Esophagus squamous epithelium (tissue), 5 donors: ENCODE data around the gene EOMES. TPM values are rescaled to one million over a fixed set of nuclear protein-coding genes. Genes with fewer than 3 reads are reported as not detected.
A peak's percentile ranks its signal among the peaks of the same experiment; 100 is the strongest.
"Not testable (repeated sequence)": the region's sequence is repeated elsewhere in the genome, so short reads cannot be mapped to it uniquely, and the experiment has no call there.

Experiments used
- DNase-seq: peaks from one replicate; lab custom pipeline; 2025; lab: John Stamatoyannopoulos, UW
- H3K27ac ChIP-seq, 4 donors: fragments of 200-600 bp; sonication (generic); one replicate each; pipeline ENCODE4 v1.5.1; 2016 to 2019; ENCODE audit warnings: mild to moderate bottlenecking in 1 of 4
- H3K27me3 ChIP-seq, 4 donors: fragments of 200-600 bp; sonication (generic); 1 replicate in 3 of 4; 2 replicates in 1 of 4; pipeline versions ENCODE4 v1.5.1 to v1.6.0; 2017 to 2021; ENCODE audit warnings: antibody characterized with exemption in 1 of 4
- H3K36me3 ChIP-seq, 3 donors: fragments of 200-600 bp; sonication (generic); one replicate each; pipeline ENCODE4 v1.5.1; 2016 to 2019
- H3K4me1 ChIP-seq, 3 donors: fragments of 200-600 bp; sonication (generic); one replicate each; pipeline ENCODE4 v1.5.1; 2017 to 2019
- H3K4me3 ChIP-seq, 4 donors: fragments of 200-600 bp; sonication (generic); 1 replicate in 3 of 4; 2 replicates in 1 of 4; pipeline ENCODE4 v1.5.1; 2016 to 2019; ENCODE audit warnings: mild to moderate bottlenecking in 2 of 4, moderate library complexity in 1 of 4
- H3K9me3 ChIP-seq, 3 donors: fragments of 200-600 bp; sonication (generic); one replicate each; pipeline ENCODE4 v1.5.1; 2016 to 2019
- CTCF ChIP-seq, 6 experiments: fragments of 450-650 bp in 4 of 6; fragments of 200-600 bp in 2 of 6; sonication (generic) in 2 of 6; IDR thresholded peaks; one replicate each; pipeline ENCODE4 v1.5.1; 2016 to 2019; ENCODE audit warnings: antibody characterized with exemption in 6 of 6, mild to moderate bottlenecking in 4 of 6, moderate library complexity in 4 of 6
- POLR2A ChIP-seq, 4 donors: fragments of 450-650 bp; IDR thresholded peaks; one replicate each; pipeline ENCODE4 v1.6.1; 2017; ENCODE audit warnings: antibody characterized with exemption in 4 of 4, mild to moderate bottlenecking in 4 of 4, moderate library complexity in 3 of 4
- WGBS, 2 donors: methylation state at CpG; one replicate each; pipeline ENCODE4 v1.1.5; 2018; 5-methylcytosine and 5-hydroxymethylcytosine counted together
- intact Hi-C: fragments of 100-400 bp; cut with DNase I; formaldehyde crosslinking; loops from one replicate; pipeline ENCODE4 v1.15.0; 2022
- total RNA-seq, 4 donors: library from RNA; depleted of rRNA; stranded (reverse); fragments of >200 nt; gene quantifications; one replicate each; pipeline ENCODE4 v1.1.0, GENCODE V29; 2016
- donor health status: DM: yes; HTN: yes; CAD: no.

Gene EOMES
- total RNA-seq: under 1 TPM in 3 of 4 donors, not detected in 1; 0.18 to 0.23 (median 0.19) TPM

- WGBS, 2 donors: 0 to 1% methylated on average over 6 to 16 of the region's 81 CpGs
- Histone ChIP-seq H3K4me3 (peak within 1 kb of the TSS; percentile 32 to 64 (median 42)), H3K4me1 (peaks cover 30 to 42% (median 33%) of the 10 kb centered on the region in 3 donors), H3K9me3 (no peaks in the 10 kb centered on the region), H3K27ac (no peak within 1 kb of the TSS), H3K36me3 (no peaks in the 10 kb centered on the region), H3K27me3 (peaks cover 16 to 100% (median 39%) of the 10 kb centered on the region in 4 donors)
- no peak for DNase-seq
- intact Hi-C loops: no loop called here
- peak in 1 of 6 experiments; percentile 2 for TF ChIP-seq CTCF (IDR thresholded peaks at IDR 0.05)
- TF ChIP-seq POLR2A (IDR thresholded peaks at IDR 0.05): no peak
Observed at GRCh38 chr3:27721717-27722564, at the start of gene EOMES. TSS of gene EOMES (minus strand) at chr3:27722323. CDS start at chr3:27722294, 29 bp downstream.

GRCh38 chr3:27770384-27770783, 48.3 kb upstream of the EOMES start:
- intact Hi-C loops: not testable (repeated sequence)

GRCh38 chr3:27767000-27767399, 44.9 kb upstream of the EOMES start:
- Histone ChIP-seq H3K4me1 (peaks cover 0 to 11% (median 0%) of the 10 kb centered on the region in 3 donors), H3K36me3 (no peaks in the 10 kb centered on the region), H3K9me3 (no peaks in the 10 kb centered on the region), H3K27me3 (no peaks in the 10 kb centered on the region), H3K4me3 (no peak overlapping the region), H3K27ac (no peak overlapping the region)
- intact Hi-C loops: no loop called here
- TF ChIP-seq POLR2A (IDR thresholded peaks at IDR 0.05) (no peak), CTCF (IDR thresholded peaks at IDR 0.05) (no peak)
- no peak for DNase-seq
- 62 to 74% methylated on average over 3 of the region's 3 CpGs for WGBS, 2 donors

More at GRCh38 chr3:27770384-27770783, 48.3 kb upstream of the EOMES start:
- H3K27me3 ChIP-seq, H3K36me3 ChIP-seq, H3K27ac ChIP-seq, H3K4me3 ChIP-seq, H3K9me3 ChIP-seq, DNase-seq: not testable (repeated sequence)
- peaks cover 0 to 11% (median 0%) of the 10 kb centered on the region in 3 donors for H3K4me1 ChIP-seq
- WGBS, 2 donors: 39 to 46% methylated on average over 3 of the region's 4 CpGs

- 25 to 41% methylated on average over 1 of the region's 1 CpG for WGBS, 2 donors
- TF ChIP-seq CTCF (IDR thresholded peaks at IDR 0.05) (no peak), POLR2A (IDR thresholded peaks at IDR 0.05) (no peak)
- intact Hi-C loops: no loop called here
- H3K4me3 ChIP-seq: no peak overlapping the region
- no peak overlapping the region for H3K27ac ChIP-seq
- H3K4me1 ChIP-seq: no peaks in the 10 kb centered on the region
- no peaks in the 10 kb centered on the region for H3K27me3 ChIP-seq
- H3K9me3 ChIP-seq: no peaks in the 10 kb centered on the region
- DNase-seq: no peak
- no peaks in the 10 kb centered on the region for H3K36me3 ChIP-seq
Observed at GRCh38 chr3:27758083-27758482, 36.0 kb upstream of the EOMES start.

GRCh38 chr3:27756877-27757276, 34.8 kb upstream of the EOMES start:
- intact Hi-C loops: no loop called here
- WGBS, 2 donors: 25 to 46% methylated on average over 2 of the region's 2 CpGs
- no peak for DNase-seq
- no peaks in the 10 kb centered on the region for H3K9me3 ChIP-seq
- H3K27me3 ChIP-seq: no peaks in the 10 kb centered on the region
- TF ChIP-seq CTCF (IDR thresholded peaks at IDR 0.05): no peak
- TF ChIP-seq POLR2A (IDR thresholded peaks at IDR 0.05): no peak
- no peaks in the 10 kb centered on the region for H3K4me1 ChIP-seq
- H3K4me3 ChIP-seq: no peak overlapping the region
- H3K36me3 ChIP-seq: no peaks in the 10 kb centered on the region
- H3K27ac ChIP-seq: no peak overlapping the region
